Dedifferentiated amniotic fluid mesenchymal stem cell (primary cell): Measurements from ENCODE around the gene MRPL21.
"Not testable (repeated sequence)": the region's sequence is repeated elsewhere in the genome, so short reads cannot be mapped to it uniquely, and the experiment has no call there.

ENCODE experiments used
- DNase-seq: peaks from one replicate; pipeline ENCODE4 v3.0.0-alpha.2; 2016; ENCODE audit errors: extremely low spot score

MRPL21 gene

GRCh38 chr11:68868221-68868835 is 35.3 kb downstream of the MRPL21 start:
- no peak for DNase-seq

- DNase-seq, result no peak
These were observed 36.6 kb downstream of the MRPL21 start for GRCh38 chr11:68867066-68867465.

- no peak for DNase-seq
These were observed 38.4 kb downstream of the MRPL21 start for GRCh38 chr11:68865241-68865640.

- DNase-seq, result no peak
These were observed 39.9 kb downstream of the MRPL21 start for GRCh38 chr11:68863553-68864265.

- DNase-seq, result no peak
These were observed 41.2 kb downstream of the MRPL21 start for GRCh38 chr11:68862421-68862820.

GRCh38 chr11:68859123-68859522 is 44.5 kb downstream of the MRPL21 start:
- no peak for DNase-seq

- DNase-seq, result no peak
These were observed 46.5 kb downstream of the MRPL21 start for GRCh38 chr11:68857037-68857586.

- not testable (repeated sequence) for DNase-seq
These were observed 47.1 kb downstream of the MRPL21 start for GRCh38 chr11:68856425-68857030.

GRCh38 chr11:68855205-68855981 is 48.2 kb downstream of the MRPL21 start:
- no peak for DNase-seq

- DNase-seq, result no peak
These were observed 49.2 kb downstream of the MRPL21 start for GRCh38 chr11:68854273-68854958.

GRCh38 chr11:68852628-68853027 is 51.0 kb downstream of the MRPL21 start:
- DNase-seq, result no peak

GRCh38 chr11:68848429-68848828 is 55.2 kb downstream of the MRPL21 start:
- no peak for DNase-seq

GRCh38 chr11:68847395-68847794 is 56.2 kb downstream of the MRPL21 start:
- DNase-seq, result no peak

GRCh38 chr11:68845351-68846002 is 58.2 kb downstream of the MRPL21 start:
- no peak for DNase-seq

GRCh38 chr11:68844801-68845200 is 58.8 kb downstream of the MRPL21 start:
- DNase-seq, result no peak

GRCh38 chr11:68844376-68844775 is 59.3 kb downstream of the MRPL21 start:
- no peak for DNase-seq

- no peak for DNase-seq
These were observed 59.8 kb downstream of the MRPL21 start for GRCh38 chr11:68843703-68844312.

- DNase-seq, result no peak
These were observed 60.5 kb downstream of the MRPL21 start for GRCh38 chr11:68843052-68843561.

GRCh38 chr11:68842427-68843051 is 61.1 kb downstream of the MRPL21 start:
- no peak for DNase-seq
